Stimulated activated CD4-positive, alpha-beta T cell treated with anti-CD3 and anti-CD28 coated beads, Interleukin-4, amount 100 ng/mL, for 1 hour (primary cell): ENCODE measurements around the gene PSMD12.
A peak's percentile ranks its signal among the peaks of the same experiment; 100 is the strongest.

Experiments used
- DNase-seq: peaks from one replicate; pipeline ENCODE4 v3.0.0-alpha.2; 2020

Gene PSMD12

GRCh38 chr17:67385122-67385988 lies 19.0 kb upstream of the PSMD12 start:
- no peak for DNase-seq

GRCh38 chr17:67381929-67382257 lies 15.5 kb upstream of the PSMD12 start:
- DNase-seq: no peak

- no peak for DNase-seq
Measured at GRCh38 chr17:67379251-67379630, 12.9 kb upstream of the PSMD12 start.

GRCh38 chr17:67378454-67379250 lies 12.3 kb upstream of the PSMD12 start:
- peak; percentile 81 for DNase-seq

- DNase-seq: peak; percentile 58
Measured at GRCh38 chr17:67377488-67378453, 11.4 kb upstream of the PSMD12 start.

- DNase-seq: peak; percentile 85
Measured at GRCh38 chr17:67376737-67377487, 10.5 kb upstream of the PSMD12 start, which contains the start of gene PITPNC1. Gene PITPNC1, plus strand, starts transcription at chr17:67377281.

GRCh38 chr17:67376415-67376736 lies 10.0 kb upstream of the PSMD12 start:
- DNase-seq: no peak

- DNase-seq: no peak
Measured at GRCh38 chr17:67375716-67376115, 9.3 kb upstream of the PSMD12 start.

GRCh38 chr17:67375054-67375427 lies 8.7 kb upstream of the PSMD12 start:
- DNase-seq: no peak

GRCh38 chr17:67374329-67375053 lies 8.1 kb upstream of the PSMD12 start:
- DNase-seq: peak; percentile 92

- no peak for DNase-seq
Measured at GRCh38 chr17:67372751-67373150, 6.4 kb upstream of the PSMD12 start.

- no peak for DNase-seq
Measured at GRCh38 chr17:67369676-67370075, 3.3 kb upstream of the PSMD12 start.

GRCh38 chr17:67365738-67366192 lies 612 bp downstream of the PSMD12 start:
- DNase-seq: no peak

GRCh38 chr17:67364847-67365737 lies 1.3 kb downstream of the PSMD12 start:
- DNase-seq: no peak

- DNase-seq: no peak
Measured at GRCh38 chr17:67362173-67362572, 4.2 kb downstream of the PSMD12 start.

- no peak for DNase-seq
Measured at GRCh38 chr17:67360880-67361279, 5.5 kb downstream of the PSMD12 start.

- peak; percentile 29 for DNase-seq
Measured at GRCh38 chr17:67359960-67360791, 6.2 kb downstream of the PSMD12 start.

- no peak for DNase-seq
Measured at GRCh38 chr17:67358612-67359011, 7.8 kb downstream of the PSMD12 start.

- DNase-seq: no peak
Measured at GRCh38 chr17:67353929-67354574, 12.3 kb downstream of the PSMD12 start.
